ENCODE measurements around the gene ARHGAP25. TPM values are rescaled to one million over a fixed set of nuclear protein-coding genes. Genes with fewer than 3 reads are reported as not detected.

ARHGAP25 gene
- polyA plus RNA-seq (ENCODE audit: insufficient read length): 2.6 TPM

GRCh38 chr2:68734688-68735525 is at the start of gene ARHGAP25:
TSS of gene ARHGAP25 (plus strand) at chr2:68734811. CDS start at chr2:68735200, 389 bp downstream.
- no peak for DNase-seq (ENCODE audit: low read depth)

- DNase-seq (ENCODE audit: low read depth): no peak
These were observed 48.4 kb upstream of the ARHGAP25 start for GRCh38 chr2:68686178-68686577.

- no peak for DNase-seq (ENCODE audit: low read depth)
These were observed 47.6 kb upstream of the ARHGAP25 start for GRCh38 chr2:68687018-68687417.

- DNase-seq (ENCODE audit: low read depth): no peak
These were observed 44.8 kb upstream of the ARHGAP25 start for GRCh38 chr2:68689553-68690537.

- no peak for DNase-seq (ENCODE audit: low read depth)
These were observed 43.8 kb upstream of the ARHGAP25 start for GRCh38 chr2:68690851-68691250.

- DNase-seq (ENCODE audit: low read depth): no peak
These were observed 42.1 kb upstream of the ARHGAP25 start for GRCh38 chr2:68692511-68692910.

GRCh38 chr2:68693951-68694350 is 40.7 kb upstream of the ARHGAP25 start:
- DNase-seq (ENCODE audit: low read depth): no peak

- DNase-seq (ENCODE audit: low read depth): no peak
These were observed 38.6 kb upstream of the ARHGAP25 start for GRCh38 chr2:68695971-68696370.

GRCh38 chr2:68696554-68696953 is 38.1 kb upstream of the ARHGAP25 start:
- no peak for DNase-seq (ENCODE audit: low read depth)

GRCh38 chr2:68698567-68699377 is 35.8 kb upstream of the ARHGAP25 start:
- DNase-seq (ENCODE audit: low read depth): no peak

GRCh38 chr2:68700560-68700959 is 34.1 kb upstream of the ARHGAP25 start:
- no peak for DNase-seq (ENCODE audit: low read depth)

- DNase-seq (ENCODE audit: low read depth): no peak
These were observed 28.0 kb upstream of the ARHGAP25 start for GRCh38 chr2:68706637-68707036.

GRCh38 chr2:68708629-68709028 is 26.0 kb upstream of the ARHGAP25 start:
- DNase-seq (ENCODE audit: low read depth): no peak

- DNase-seq (ENCODE audit: low read depth): no peak
These were observed 25.1 kb upstream of the ARHGAP25 start for GRCh38 chr2:68709421-68709911.

GRCh38 chr2:68710336-68710735 is 24.3 kb upstream of the ARHGAP25 start:
- no peak for DNase-seq (ENCODE audit: low read depth)

GRCh38 chr2:68710756-68711155 is 23.9 kb upstream of the ARHGAP25 start:
- no peak for DNase-seq (ENCODE audit: low read depth)

GRCh38 chr2:68714866-68715265 is 19.7 kb upstream of the ARHGAP25 start:
- DNase-seq (ENCODE audit: low read depth): no peak

- DNase-seq (ENCODE audit: low read depth): no peak
These were observed 19.1 kb upstream of the ARHGAP25 start for GRCh38 chr2:68715353-68716041.

- no peak for DNase-seq (ENCODE audit: low read depth)
These were observed 17.9 kb upstream of the ARHGAP25 start for GRCh38 chr2:68716604-68717304.

GRCh38 chr2:68717305-68717661 is 17.3 kb upstream of the ARHGAP25 start:
- no peak for DNase-seq (ENCODE audit: low read depth)
